ENCODE results near the gene CBARP. TPM values are rescaled to one million over a fixed set of nuclear protein-coding genes. Genes with fewer than 3 reads are reported as not detected.

The CBARP gene
- polyA plus RNA-seq, 1 experiment: 1.6 TPM

DNA sequence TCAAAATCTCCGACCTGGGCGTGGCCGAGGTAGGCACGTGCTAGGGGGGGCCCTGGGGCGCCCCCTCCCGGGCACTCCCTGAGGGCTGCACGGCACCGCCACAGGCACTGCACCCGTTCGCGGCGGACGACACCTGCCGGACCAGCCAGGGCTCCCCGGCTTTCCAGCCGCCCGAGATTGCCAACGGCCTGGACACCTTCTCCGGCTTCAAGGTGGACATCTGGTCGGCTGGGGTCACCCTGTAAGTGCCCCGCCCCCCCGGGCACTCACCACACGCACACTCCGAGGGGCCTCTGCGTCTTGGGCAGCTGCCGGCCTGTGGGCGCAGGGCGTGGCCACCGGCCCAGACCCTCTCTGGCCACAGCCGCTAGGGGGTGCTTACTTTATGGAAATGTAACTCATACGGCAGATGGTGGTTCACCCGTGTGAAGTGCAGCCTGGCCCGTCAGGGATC, 17.3 kb downstream of the CBARP start:
- H3K36me3 ChIP-seq (ENCODE audit: control insufficient read depth, insufficient read depth, low read length): peaks cover 19% of the 10 kb centered on the region
- H3K4me3 ChIP-seq (ENCODE audit: low read depth, low read length): no peak overlapping the region
- ChIA-PET CTCF (interaction anchor here (0.6 to 2.1 kb wide), 6 partner anchors 9 to 550 kb away, joined by 3 to 5 read pairs (median 3); no protein-coding TSS in a partner anchor), POLR2A (no interaction called here)
- H3K27me3 ChIP-seq (ENCODE audit: control insufficient read depth, insufficient read depth, low read length): no peaks in the 10 kb centered on the region
- no peak for DNase-seq (ENCODE audit: low read depth)
- TF ChIP-seq CTCF (IDR thresholded peaks at IDR 0.05; ENCODE audit: insufficient read depth, low read depth, low read length): no peak

DNA sequence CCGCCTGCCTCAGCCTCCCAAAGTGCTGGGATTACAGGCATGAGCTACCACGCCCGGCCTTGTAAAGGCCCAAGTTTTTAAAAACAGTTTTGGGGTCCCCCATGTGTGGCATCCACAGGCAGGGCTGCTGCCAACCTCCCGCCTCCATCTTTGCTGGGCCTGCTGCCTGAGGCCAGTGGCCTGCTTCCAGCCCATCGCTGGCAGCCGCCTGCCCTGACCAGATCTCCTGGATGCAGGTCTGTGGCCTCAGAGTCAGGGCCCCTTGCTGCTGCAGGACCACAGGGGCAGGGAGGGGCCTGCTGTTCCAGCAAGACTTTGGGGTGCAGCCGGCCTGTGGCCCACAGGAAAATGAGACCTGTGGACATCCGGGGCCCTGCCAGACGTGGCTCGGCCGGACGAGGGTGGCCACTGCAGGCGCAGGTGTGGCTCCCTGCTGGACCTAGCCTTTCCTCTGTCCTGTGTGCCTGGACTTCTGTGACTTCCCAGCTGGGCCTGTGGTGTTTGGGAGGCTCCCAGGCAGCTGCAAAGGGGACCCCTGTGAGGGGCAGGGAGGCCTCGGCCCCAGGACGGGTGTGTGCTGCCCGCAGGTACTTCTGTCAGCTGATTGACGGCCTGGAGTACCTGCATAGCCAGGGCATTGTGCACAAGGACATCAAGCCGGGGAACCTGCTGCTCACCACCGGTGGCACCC, 17.9 kb downstream of the CBARP start:
- ChIA-PET CTCF (interaction anchor here (0.6 kb wide), 1 partner anchor 109 kb away, joined by 3 read pairs; no protein-coding TSS in a partner anchor), POLR2A (no interaction called here)
- no peak overlapping the region for H3K4me3 ChIP-seq (ENCODE audit: low read depth, low read length)
- no peak for DNase-seq (ENCODE audit: low read depth)
- H3K27me3 ChIP-seq (ENCODE audit: control insufficient read depth, insufficient read depth, low read length): no peaks in the 10 kb centered on the region
- TF ChIP-seq CTCF (IDR thresholded peaks at IDR 0.05; ENCODE audit: insufficient read depth, low read depth, low read length): no peak
- peaks cover 19% of the 10 kb centered on the region for H3K36me3 ChIP-seq (ENCODE audit: control insufficient read depth, insufficient read depth, low read length)

GRCh38 chr19:1218751-1219567, 18.8 kb downstream of the CBARP start:
- TF ChIP-seq CTCF (IDR thresholded peaks at IDR 0.05; ENCODE audit: insufficient read depth, low read depth, low read length): no peak
- no peak for DNase-seq (ENCODE audit: low read depth)
- ChIA-PET POLR2A (no interaction called here), CTCF (interaction anchor here (1.6 kb wide), 1 partner anchor 25 kb away, joined by 5 read pairs; no protein-coding TSS in a partner anchor)
- Histone ChIP-seq H3K4me3 (ENCODE audit: low read depth, low read length) (no peak overlapping the region), H3K27me3 (ENCODE audit: control insufficient read depth, insufficient read depth, low read length) (no peaks in the 10 kb centered on the region), H3K36me3 (ENCODE audit: control insufficient read depth, insufficient read depth, low read length) (peaks cover 18% of the 10 kb centered on the region)

GRCh38 chr19:1217366-1217765, 20.4 kb downstream of the CBARP start:
- ChIA-PET POLR2A (interaction anchor here (0.6 kb wide), 1 partner anchor 51 kb away, joined by 5 read pairs; the partner anchor contains the start of gene CIRBP), CTCF (interaction anchor here (1.6 to 2.5 kb wide), 3 partner anchors 9 to 27 kb away, joined by 5 to 8 read pairs (median 6); partner anchors contain the start of gene ATP5F1D)
- Histone ChIP-seq H3K36me3 (ENCODE audit: control insufficient read depth, insufficient read depth, low read length) (peaks cover 16% of the 10 kb centered on the region), H3K4me3 (ENCODE audit: low read depth, low read length) (no peak overlapping the region), H3K27me3 (ENCODE audit: control insufficient read depth, insufficient read depth, low read length) (no peaks in the 10 kb centered on the region)
- no peak for DNase-seq (ENCODE audit: low read depth)
- no peak for TF ChIP-seq CTCF (IDR thresholded peaks at IDR 0.05; ENCODE audit: insufficient read depth, low read depth, low read length)

- Histone ChIP-seq H3K4me3 (ENCODE audit: low read depth, low read length) (no peak overlapping the region), H3K27me3 (ENCODE audit: control insufficient read depth, insufficient read depth, low read length) (no peaks in the 10 kb centered on the region), H3K36me3 (ENCODE audit: control insufficient read depth, insufficient read depth, low read length) (peaks cover 16% of the 10 kb centered on the region)
- TF ChIP-seq CTCF (IDR thresholded peaks at IDR 0.05; ENCODE audit: insufficient read depth, low read depth, low read length): no peak
- DNase-seq (ENCODE audit: low read depth): no peak
- CTCF ChIA-PET: interaction anchor here (0.6 to 2.5 kb wide), 5 partner anchors 9 to 712 kb away, joined by 4 to 8 read pairs (median 6); partner anchors contain the start of gene ATP5F1D
- POLR2A ChIA-PET: interaction anchor here (0.6 kb wide), 1 partner anchor 52 kb away, joined by 5 read pairs; the partner anchor contains the start of gene CIRBP
Observed at GRCh38 chr19:1216756-1217155, 21.0 kb downstream of the CBARP start.
